Nephron (organoid): Measurements from ENCODE around the gene FGFRL1.

Experiments
- H3K27ac Mint-ChIP-seq, 3 experiments: 2 replicates each; pipeline ENCODE4 v1.8.0; 2020; ENCODE audit warnings: mixed read lengths in 3 of 3, mild to moderate bottlenecking in 2 of 3, moderate library complexity in 1 of 3
- H3K27me3 Mint-ChIP-seq: 2 replicates; pipeline ENCODE4 v1.8.0; 2021; ENCODE audit warnings: low read depth, mild to moderate bottlenecking, moderate library complexity, mixed read lengths
- H3K36me3 Mint-ChIP-seq: 2 replicates; pipeline ENCODE4 v1.8.0; 2020; ENCODE audit warnings: low read depth, mixed read lengths
- H3K4me1 Mint-ChIP-seq: 2 replicates; pipeline ENCODE4 v1.8.0; 2020; ENCODE audit warnings: mixed read lengths
- H3K4me3 Mint-ChIP-seq, 3 experiments: 2 replicates each; pipeline ENCODE4 v1.8.0; 2020; ENCODE audit warnings: mild to moderate bottlenecking in 3 of 3, mixed read lengths in 3 of 3, moderate library complexity in 2 of 3
- H3K9me3 Mint-ChIP-seq: 2 replicates; pipeline ENCODE4 v1.8.0; 2020; ENCODE audit warnings: mixed read lengths
- CTCF ChIP-seq, 3 experiments: fragments of 200-600 bp; sonication (generic); IDR thresholded peaks; one replicate each; pipeline ENCODE4 v1.5.0; 2021; ENCODE audit warnings: antibody characterized with exemption in 3 of 3; ENCODE audit not compliant: unreplicated experiment in 3 of 3

The FGFRL1 gene

GRCh38 chr4:965048-965765 lies 46.2 kb upstream of the FGFRL1 start:
- Mint-ChIP-seq H3K4me3 (no peak overlapping the region), H3K4me1 (no peaks in the 10 kb centered on the region), H3K27ac (no peak overlapping the region), H3K27me3 (peaks cover 10% of the 10 kb centered on the region), H3K36me3 (no peaks in the 10 kb centered on the region), H3K9me3 (no peaks in the 10 kb centered on the region)
- no peak for TF ChIP-seq CTCF (IDR thresholded peaks at IDR 0.05; ENCODE audit: unreplicated experiment in 3 of 3)

GRCh38 chr4:965766-966134 lies 45.7 kb upstream of the FGFRL1 start:
- no peak overlapping the region for H3K4me3 Mint-ChIP-seq
- no peaks in the 10 kb centered on the region for H3K4me1 Mint-ChIP-seq
- H3K27me3 Mint-ChIP-seq: peaks cover 16% of the 10 kb centered on the region

GRCh38 chr4:966266-967112 lies 44.9 kb upstream of the FGFRL1 start:
- Mint-ChIP-seq H3K27me3 (peaks cover 22% of the 10 kb centered on the region), H3K4me3 (no peak overlapping the region), H3K27ac (no peak overlapping the region), H3K9me3 (no peaks in the 10 kb centered on the region), H3K36me3 (no peaks in the 10 kb centered on the region), H3K4me1 (no peaks in the 10 kb centered on the region)
- TF ChIP-seq CTCF (IDR thresholded peaks at IDR 0.05; ENCODE audit: unreplicated experiment in 3 of 3): no peak

More at GRCh38 chr4:965766-966134, 45.7 kb upstream of the FGFRL1 start:
- TF ChIP-seq CTCF (IDR thresholded peaks at IDR 0.05; ENCODE audit: unreplicated experiment in 3 of 3): no peak
- no peaks in the 10 kb centered on the region for H3K36me3 Mint-ChIP-seq
- H3K27ac Mint-ChIP-seq: no peak overlapping the region
- no peaks in the 10 kb centered on the region for H3K9me3 Mint-ChIP-seq

GRCh38 chr4:967113-968104 lies 44.0 kb upstream of the FGFRL1 start:
- no peaks in the 10 kb centered on the region for H3K4me1 Mint-ChIP-seq
- no peaks in the 10 kb centered on the region for H3K36me3 Mint-ChIP-seq
- TF ChIP-seq CTCF (IDR thresholded peaks at IDR 0.05; ENCODE audit: unreplicated experiment in 3 of 3): no peak
- H3K27me3 Mint-ChIP-seq: peaks cover 22% of the 10 kb centered on the region
- no peak overlapping the region for H3K4me3 Mint-ChIP-seq
- no peaks in the 10 kb centered on the region for H3K9me3 Mint-ChIP-seq
- H3K27ac Mint-ChIP-seq: no peak overlapping the region

GRCh38 chr4:968221-968620 lies 43.2 kb upstream of the FGFRL1 start:
- H3K27ac Mint-ChIP-seq: no peak overlapping the region
- H3K9me3 Mint-ChIP-seq: no peaks in the 10 kb centered on the region

More at GRCh38 chr4:968221-968620, 43.2 kb upstream of the FGFRL1 start:
- H3K4me1 Mint-ChIP-seq: no peaks in the 10 kb centered on the region
- TF ChIP-seq CTCF (IDR thresholded peaks at IDR 0.05; ENCODE audit: unreplicated experiment in 3 of 3): no peak
- H3K36me3 Mint-ChIP-seq: no peaks in the 10 kb centered on the region
- H3K4me3 Mint-ChIP-seq: no peak overlapping the region
- peaks cover 22% of the 10 kb centered on the region for H3K27me3 Mint-ChIP-seq
